Activated CD4-positive, alpha-beta T cell treated with anti-CD3 and anti-CD28 coated beads for 36 hours (primary cell): Measurements from ENCODE around the gene BRD2. TPM values are rescaled to one million over a fixed set of nuclear protein-coding genes. Genes with fewer than 3 reads are reported as not detected.

Experiments used
- ATAC-seq: fragments of 200-7000 bp; cut with Tn5 transposase; one replicate; pipeline ENCODE4 v1.10.0; 2021; ENCODE audit warnings: mild to moderate bottlenecking, moderate library complexity
- CTCF ChIA-PET: fragments of 350-600 bp; sonication (Branson Sonifier 250); formaldehyde crosslinking; loops from one replicate; lab custom pipeline; 2021; ENCODE audit warnings: antibody characterized with exemption; lab: Charles Lee
- POLR2A ChIA-PET: fragments of 350-600 bp; sonication (Branson Sonifier 250); formaldehyde crosslinking; loops from one replicate; lab custom pipeline; 2021; ENCODE audit warnings: antibody characterized with exemption, inconsistent platforms; lab: Charles Lee
- DNase-seq: peaks from one replicate; pipeline ENCODE4 v3.0.0-alpha.2; 2020
- H3K27ac Mint-ChIP-seq: one replicate; pipeline ENCODE4 v1.8.0; 2021; ENCODE audit warnings: mixed read lengths
- H3K27me3 Mint-ChIP-seq: one replicate; pipeline ENCODE4 v1.8.0; 2021; ENCODE audit warnings: mixed read lengths
- H3K36me3 Mint-ChIP-seq: one replicate; pipeline ENCODE4 v1.8.0; 2021; ENCODE audit warnings: low read depth, mixed read lengths
- H3K4me1 Mint-ChIP-seq: one replicate; pipeline ENCODE4 v1.8.0; 2021; ENCODE audit warnings: mixed read lengths
- H3K4me3 Mint-ChIP-seq: one replicate; pipeline ENCODE4 v1.8.0; 2021; ENCODE audit warnings: mild to moderate bottlenecking, moderate library complexity, mixed read lengths
- H3K9me3 Mint-ChIP-seq: one replicate; pipeline ENCODE4 v1.8.0; 2021; ENCODE audit warnings: low read depth, mixed read lengths
- intact Hi-C, 2 experiments: fragments of 100-400 bp; cut with DNase I in 1 of 2; cut with micrococcal nuclease in 1 of 2; formaldehyde crosslinking; loops; one replicate each; pipeline versions ENCODE4 v1.14.2 to v1.15.1; 2022 to 2024; cut with DNase I, micrococcal nuclease
- total RNA-seq, 2 experiments: library from RNA; stranded (reverse); gene quantifications; one replicate each; pipeline ENCODE4 v1.2.3, GENCODE V29; 2021

The BRD2 gene
- total RNA-seq, 2 experiments from 2014 or later, result 230 to 338 TPM

GRCh38 chr6:33028220-33028849 lies 59.9 kb downstream of the BRD2 start:
- peaks cover 10% of the 10 kb centered on the region for H3K4me1 Mint-ChIP-seq
- ATAC-seq, result no peak
- no peaks in the 10 kb centered on the region for H3K36me3 Mint-ChIP-seq
- peaks cover 4% of the 10 kb centered on the region for H3K27me3 Mint-ChIP-seq
- H3K4me3 Mint-ChIP-seq, result no peak overlapping the region
- ChIA-PET POLR2A (no interaction called here), CTCF (interaction anchor here (0.6 to 1.2 kb wide), 2 partner anchors 13 to 21 kb away, joined by 3 to 4 read pairs; no protein-coding TSS in a partner anchor)
- H3K27ac Mint-ChIP-seq, result no peak overlapping the region
- DNase-seq, result no peak
- H3K9me3 Mint-ChIP-seq, result no peaks in the 10 kb centered on the region
- intact Hi-C loops, result no loop called here

DNA sequence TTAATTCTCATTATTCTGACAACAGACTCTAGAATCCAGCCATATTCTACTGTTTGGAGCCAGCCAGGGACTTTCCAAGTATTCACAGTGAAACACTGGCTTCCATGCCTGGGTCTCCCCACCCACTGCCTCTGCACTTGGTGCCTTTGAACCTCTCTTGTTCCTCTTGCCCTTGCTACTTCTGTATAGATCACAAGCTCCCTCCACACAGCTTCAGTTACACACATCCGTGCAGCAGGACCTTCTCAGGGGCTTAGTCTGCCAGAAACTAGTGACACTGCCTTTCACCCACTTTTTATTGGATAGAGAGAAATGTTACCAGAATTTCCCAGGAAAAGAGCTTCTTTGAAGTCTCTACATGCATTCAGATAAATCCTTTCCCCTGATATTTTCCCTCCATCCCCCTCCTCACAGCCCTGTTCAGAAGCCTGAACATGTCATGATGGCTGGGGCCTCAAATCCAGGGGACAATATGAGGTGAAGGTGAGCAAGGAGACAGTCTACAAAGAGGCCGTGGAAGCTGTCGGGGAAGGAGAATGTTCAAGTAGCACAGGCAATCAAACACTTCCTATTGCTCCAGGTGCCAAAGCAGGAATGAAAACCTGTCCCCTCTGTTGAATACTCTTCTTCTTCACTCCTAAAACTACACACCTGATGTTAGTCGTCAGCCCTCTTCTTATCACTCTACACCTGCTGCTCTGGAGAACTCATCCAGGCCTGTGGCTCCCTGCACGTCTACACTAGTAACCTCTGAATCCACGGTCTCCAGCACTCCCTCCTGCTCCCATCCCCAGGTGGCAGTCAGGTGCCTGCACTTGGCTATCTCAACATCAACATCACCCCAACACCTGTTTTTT lies 61.2 kb downstream of the BRD2 start:
- ATAC-seq (peak; percentile 87), DNase-seq (peak; percentile 43)
- CTCF ChIA-PET, result interaction anchor here (1.0 to 1.2 kb wide), 3 partner anchors 15 to 96 kb away, joined by 3 to 4 read pairs (median 4); no protein-coding TSS in a partner anchor
- H3K9me3 Mint-ChIP-seq, result no peaks in the 10 kb centered on the region
- H3K27ac Mint-ChIP-seq, result peak overlapping the region; percentile 2
- H3K27me3 Mint-ChIP-seq, result peaks cover 4% of the 10 kb centered on the region
- intact Hi-C loops, result no loop called here
- H3K4me1 Mint-ChIP-seq, result peaks cover 10% of the 10 kb centered on the region
- no peak overlapping the region for H3K4me3 Mint-ChIP-seq
- POLR2A ChIA-PET, result interaction anchor here (0.7 kb wide), 1 partner anchor 17 kb away, joined by 3 read pairs; no protein-coding TSS in a partner anchor
- no peaks in the 10 kb centered on the region for H3K36me3 Mint-ChIP-seq

GRCh38 chr6:33030245-33030644 lies 61.9 kb downstream of the BRD2 start:
- H3K27me3 Mint-ChIP-seq, result peaks cover 6% of the 10 kb centered on the region
- H3K27ac Mint-ChIP-seq, result no peak overlapping the region
- ATAC-seq (no peak), DNase-seq (no peak)
- ChIA-PET CTCF (interaction anchor here (0.7 to 1.2 kb wide), 2 partner anchors 95 to 104 kb away, joined by 3 read pairs; no protein-coding TSS in a partner anchor), POLR2A (no interaction called here)
- H3K36me3 Mint-ChIP-seq, result no peaks in the 10 kb centered on the region
- peaks cover 4% of the 10 kb centered on the region for H3K9me3 Mint-ChIP-seq
- intact Hi-C loops, result no loop called here
- H3K4me3 Mint-ChIP-seq, result no peak overlapping the region
- peaks cover 10% of the 10 kb centered on the region for H3K4me1 Mint-ChIP-seq

Other genes with a start within 250 kb of the BRD2 start
- under 1 TPM in 1 of 2 experiments, not detected in 1; 0.11 TPM for gene HLA-DQA2, start 227.2 kb upstream of the BRD2 start, total RNA-seq
- gene HLA-DQB2, start 205.1 kb upstream of the BRD2 start, total RNA-seq, result under 1 TPM; 0.61 to 0.69 TPM
- 1 to 10 TPM; 1.5 to 1.6 TPM for gene HLA-DOB, start 151.6 kb upstream of the BRD2 start, total RNA-seq
- gene TAP2, start 129.9 kb upstream of the BRD2 start, total RNA-seq, result 100 to 1,000 TPM in 1 of 2 experiments, 10 to 100 TPM in 1; 96.4 to 150 TPM
- 100 to 1,000 TPM; 238 to 338 TPM for gene PSMB8, start 124.5 kb upstream of the BRD2 start, total RNA-seq
- 100 to 1,000 TPM; 191 to 255 TPM for gene TAP1, start 114.9 kb upstream of the BRD2 start, total RNA-seq
- gene PSMB9, start 114.4 kb upstream of the BRD2 start, total RNA-seq, result 100 to 1,000 TPM; 210 to 282 TPM
- gene HLA-DMB, start 27.6 kb upstream of the BRD2 start, total RNA-seq, result 1 to 10 TPM; 1.9 to 2.3 TPM
- 10 to 100 TPM; 11.8 TPM for gene HLA-DMA, start 15.5 kb upstream of the BRD2 start, total RNA-seq
- 1 to 10 TPM; 1.7 to 3.3 TPM for gene HLA-DOA, start 41.0 kb downstream of the BRD2 start, total RNA-seq
- 10 to 100 TPM; 11.5 to 13.3 TPM for gene HLA-DPA1, start 105.1 kb downstream of the BRD2 start, total RNA-seq
- gene HLA-DPB1, start 107.4 kb downstream of the BRD2 start, total RNA-seq, result 1 to 10 TPM; 5.2 to 5.4 TPM
- gene COL11A2, start 223.9 kb downstream of the BRD2 start, total RNA-seq, result 1 to 10 TPM; 1.9 to 2.0 TPM
- 10 to 100 TPM; 41.0 to 45.4 TPM for gene RXRB, start 232.1 kb downstream of the BRD2 start, total RNA-seq
- gene SLC39A7, start 232.3 kb downstream of the BRD2 start, total RNA-seq, result 10 to 100 TPM; 33.0 to 41.8 TPM
- gene HSD17B8, start 236.1 kb downstream of the BRD2 start, total RNA-seq, result 10 to 100 TPM; 23.4 to 33.2 TPM
- 10 to 100 TPM; 28.3 to 39.3 TPM for gene RING1, start 239.9 kb downstream of the BRD2 start, total RNA-seq